Measurements from ENCODE around the gene PSMB10.
"Not testable (repeated sequence)": the region's sequence is repeated elsewhere in the genome, so short reads cannot be mapped to it uniquely, and the experiment has no call there.

Gene PSMB10

DNA sequence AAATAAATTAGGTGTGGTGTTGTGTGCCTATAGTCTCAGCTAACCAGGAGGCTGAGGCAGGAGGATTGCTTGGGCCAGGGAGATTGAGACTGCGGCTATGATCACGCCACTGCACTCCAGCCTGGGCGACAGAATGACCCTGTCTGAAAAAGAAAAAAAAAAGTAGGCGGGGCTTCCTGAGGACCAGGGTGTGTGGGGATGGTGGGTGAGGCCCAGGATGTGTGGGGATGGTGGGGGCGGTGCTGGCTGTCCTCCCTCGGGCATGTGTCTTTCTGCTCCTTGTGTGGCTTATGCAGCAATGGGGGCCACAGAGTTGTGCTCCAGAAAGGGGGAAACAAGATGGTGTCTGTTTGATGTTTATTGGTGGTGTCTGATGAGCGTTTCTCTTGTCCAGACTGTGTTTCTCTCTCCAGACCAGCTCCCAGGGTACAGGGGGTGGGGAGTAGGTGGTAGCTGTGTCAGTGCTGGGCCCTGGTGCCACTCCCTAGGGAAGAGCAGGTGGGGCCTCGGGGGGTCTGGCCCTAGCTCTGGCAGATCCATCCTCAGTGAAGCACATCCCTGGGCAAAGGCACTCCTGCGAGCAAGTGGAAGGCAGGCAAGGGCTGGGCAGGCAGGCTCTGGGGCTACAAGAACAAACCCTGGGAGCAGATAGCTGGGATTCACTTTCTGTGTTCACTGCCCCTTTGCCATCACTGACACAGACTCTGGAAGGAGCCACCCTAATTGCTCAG is 5.0 kb upstream of the PSMB10 start:
- no peak for DNase-seq

DNA sequence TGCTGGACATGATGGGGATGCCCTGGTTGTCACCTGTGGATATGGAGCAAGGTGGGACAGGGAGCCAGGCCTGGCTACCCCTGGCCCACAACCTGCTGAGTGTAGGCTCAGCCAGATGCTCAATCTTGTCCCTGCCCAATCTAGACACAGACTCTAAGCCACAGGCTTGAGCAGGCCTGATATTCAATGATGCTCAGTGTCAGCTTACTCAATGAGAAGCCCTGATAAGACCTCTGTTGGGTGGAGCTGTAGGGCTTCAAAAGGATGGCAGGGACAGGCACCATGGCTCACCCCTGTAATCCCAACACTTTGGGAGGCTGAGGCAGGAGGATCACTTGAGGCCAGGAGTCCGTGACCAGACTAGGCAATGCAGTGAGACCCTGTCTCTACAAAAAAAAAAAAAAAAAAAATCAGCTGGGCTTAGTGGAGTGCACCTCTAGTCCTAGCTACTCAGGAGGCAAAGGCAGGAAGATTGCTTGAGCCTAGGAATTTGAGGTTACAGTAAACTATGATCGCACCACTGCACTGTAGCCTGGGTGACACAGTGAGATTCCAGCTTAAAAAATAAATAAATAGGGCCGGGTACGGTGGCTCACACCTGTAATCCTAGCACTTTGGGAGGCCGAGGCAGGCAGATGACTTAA is 3.9 kb upstream of the PSMB10 start:
- no peak for DNase-seq

DNA sequence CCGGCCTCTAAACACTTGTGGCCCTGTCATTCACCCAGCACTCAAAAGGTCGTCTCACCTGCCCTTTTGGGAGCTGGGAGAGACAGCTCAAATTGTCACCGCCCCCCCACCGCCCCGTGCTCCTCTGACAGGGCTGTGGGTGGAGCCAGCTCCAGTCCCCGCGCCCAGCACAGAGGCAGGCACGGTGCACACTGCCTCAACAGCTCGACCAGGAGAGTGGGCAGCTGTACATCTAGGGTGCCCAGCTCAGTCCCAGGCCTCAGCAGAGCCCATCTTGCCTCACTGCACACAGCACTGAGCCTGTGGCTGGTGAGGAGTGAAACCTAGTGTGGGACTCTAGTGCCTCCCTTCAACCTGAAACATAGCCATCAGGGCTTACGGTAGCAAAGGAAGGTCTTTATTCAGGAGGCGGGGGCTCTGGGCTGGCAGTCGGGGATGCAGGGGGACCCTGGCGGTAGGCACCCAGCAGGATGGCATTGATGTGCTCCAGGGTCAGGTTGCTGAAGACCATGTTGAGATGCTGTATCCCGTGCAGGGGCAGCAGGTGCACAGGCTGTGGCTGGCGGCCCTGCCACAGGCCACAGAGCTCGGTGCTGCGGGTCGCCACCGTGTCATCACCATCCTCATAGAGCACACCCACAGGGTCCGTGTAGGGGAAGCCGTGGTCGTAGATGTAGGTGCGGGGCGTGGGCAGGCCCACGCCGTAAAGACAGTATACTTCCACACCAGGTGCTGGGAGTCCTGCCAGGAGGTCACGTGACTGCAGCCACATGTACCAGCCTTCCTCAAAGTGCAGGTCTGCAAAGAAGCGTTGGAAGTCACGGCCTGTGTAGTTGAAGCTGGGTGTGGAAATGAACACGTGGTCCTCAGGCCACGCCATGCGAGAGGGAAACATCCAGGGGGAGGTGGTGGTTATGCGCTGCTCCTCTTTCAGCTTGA is 3.1 kb upstream of the PSMB10 start:
- peak; percentile 77 for DNase-seq

DNA sequence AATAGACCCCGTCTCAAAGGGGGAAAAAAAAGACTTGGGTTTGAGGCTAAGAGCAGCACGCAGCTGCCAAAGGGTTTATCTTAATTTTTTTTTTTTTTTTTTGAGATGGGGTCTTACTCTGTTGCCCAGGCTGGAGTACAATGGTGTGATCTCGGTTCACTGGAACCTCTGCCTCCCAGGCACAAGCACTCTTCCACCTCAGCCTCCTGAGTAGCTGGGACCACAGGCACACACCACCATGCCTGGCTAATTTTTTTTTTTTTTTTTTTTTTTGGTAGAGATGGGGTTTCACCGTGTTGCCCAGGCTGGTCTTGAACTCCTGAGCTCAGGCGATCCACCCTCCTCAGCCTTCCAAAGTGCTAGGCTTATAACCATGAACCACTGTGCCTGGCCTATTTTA is 1.1 kb upstream of the PSMB10 start:
- not testable (repeated sequence) for DNase-seq

DNA sequence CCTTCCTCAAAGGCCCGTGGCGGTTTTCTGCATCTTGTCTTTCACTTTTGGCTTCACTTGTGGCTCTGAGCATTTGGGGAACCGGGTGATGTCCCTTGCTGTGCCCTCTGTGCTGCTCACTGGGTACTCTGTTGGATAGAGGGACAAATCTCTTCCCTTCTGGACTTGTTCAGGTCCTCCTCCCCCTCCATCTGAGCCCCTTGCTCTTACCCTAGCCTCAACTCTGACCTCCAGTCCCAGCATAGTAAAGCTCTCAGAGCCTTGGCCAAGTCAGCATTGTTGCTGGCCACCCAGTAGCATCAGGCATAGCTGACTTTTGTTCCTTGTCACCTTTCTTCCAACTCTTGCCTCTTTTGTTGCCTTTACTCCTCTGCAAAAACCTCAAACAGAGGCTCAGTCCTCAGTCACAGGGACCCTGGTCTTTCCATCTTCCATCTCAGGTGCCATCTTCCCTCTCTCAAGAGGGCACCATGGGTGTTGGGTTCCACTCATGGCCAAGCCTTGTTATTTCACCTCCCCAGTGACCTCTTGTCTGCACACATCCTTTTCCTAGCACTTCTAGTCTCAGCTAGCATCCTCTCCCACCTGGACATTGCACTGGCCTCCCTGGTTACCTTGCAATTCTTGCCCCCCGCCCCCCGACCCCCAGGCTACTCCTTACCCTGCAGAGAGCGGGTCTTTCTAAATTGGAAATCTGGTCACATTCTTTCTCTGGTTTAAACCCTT is 393 bp upstream of the PSMB10 start:
- DNase-seq, result peak; percentile 84

DNA sequence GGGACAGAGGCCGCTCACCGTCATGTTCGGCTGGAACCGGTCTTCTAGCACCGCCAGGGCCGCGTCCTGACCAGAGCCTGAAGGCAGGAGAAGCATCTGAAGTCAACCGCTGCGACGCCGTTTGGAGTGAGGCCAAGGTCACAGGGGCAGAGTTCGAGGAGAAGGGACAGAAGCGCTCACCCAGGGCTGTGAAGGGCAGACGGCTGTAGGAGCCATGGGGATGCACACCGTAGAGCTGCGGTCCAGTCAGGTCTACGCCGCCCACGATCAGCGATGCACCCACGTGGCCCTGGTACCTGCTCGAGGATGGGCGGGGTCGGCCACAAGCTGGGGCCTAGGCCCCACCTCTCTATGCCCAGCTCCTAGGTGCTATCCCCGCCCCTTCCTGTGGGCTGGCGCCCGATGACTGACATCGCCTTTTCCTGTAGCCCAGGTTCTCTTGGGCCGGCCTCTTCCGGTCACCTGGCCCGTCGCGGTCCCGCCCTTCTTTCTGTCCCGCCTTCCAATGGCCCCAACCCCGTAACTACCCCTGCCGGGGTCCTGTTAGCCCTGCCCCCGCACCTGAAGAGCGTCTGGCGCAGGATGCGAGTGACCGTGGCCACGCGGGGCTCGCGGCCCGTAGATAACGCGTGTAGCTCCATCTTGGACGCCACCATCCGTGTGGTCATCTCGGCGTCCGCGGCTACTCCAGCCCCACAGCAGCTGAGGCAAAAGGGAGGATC is 1.1 kb downstream of the PSMB10 start:
- peak; percentile 98 for DNase-seq

DNA sequence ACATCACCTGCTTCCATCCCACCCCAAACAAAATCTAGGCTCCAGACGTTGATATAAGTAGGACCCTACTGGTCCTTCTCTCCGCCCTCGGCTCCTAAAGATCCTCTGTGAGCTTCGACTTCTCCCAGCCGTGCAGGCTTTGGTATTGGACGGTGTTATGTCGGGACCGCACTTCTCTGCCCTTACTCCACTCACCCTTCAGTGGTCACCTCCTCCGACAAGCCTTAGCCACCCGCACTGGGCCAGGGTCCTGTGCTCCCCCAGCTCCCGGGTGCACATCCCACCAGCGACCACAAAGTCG is 1.6 kb downstream of the PSMB10 start:
- DNase-seq, result no peak

DNA sequence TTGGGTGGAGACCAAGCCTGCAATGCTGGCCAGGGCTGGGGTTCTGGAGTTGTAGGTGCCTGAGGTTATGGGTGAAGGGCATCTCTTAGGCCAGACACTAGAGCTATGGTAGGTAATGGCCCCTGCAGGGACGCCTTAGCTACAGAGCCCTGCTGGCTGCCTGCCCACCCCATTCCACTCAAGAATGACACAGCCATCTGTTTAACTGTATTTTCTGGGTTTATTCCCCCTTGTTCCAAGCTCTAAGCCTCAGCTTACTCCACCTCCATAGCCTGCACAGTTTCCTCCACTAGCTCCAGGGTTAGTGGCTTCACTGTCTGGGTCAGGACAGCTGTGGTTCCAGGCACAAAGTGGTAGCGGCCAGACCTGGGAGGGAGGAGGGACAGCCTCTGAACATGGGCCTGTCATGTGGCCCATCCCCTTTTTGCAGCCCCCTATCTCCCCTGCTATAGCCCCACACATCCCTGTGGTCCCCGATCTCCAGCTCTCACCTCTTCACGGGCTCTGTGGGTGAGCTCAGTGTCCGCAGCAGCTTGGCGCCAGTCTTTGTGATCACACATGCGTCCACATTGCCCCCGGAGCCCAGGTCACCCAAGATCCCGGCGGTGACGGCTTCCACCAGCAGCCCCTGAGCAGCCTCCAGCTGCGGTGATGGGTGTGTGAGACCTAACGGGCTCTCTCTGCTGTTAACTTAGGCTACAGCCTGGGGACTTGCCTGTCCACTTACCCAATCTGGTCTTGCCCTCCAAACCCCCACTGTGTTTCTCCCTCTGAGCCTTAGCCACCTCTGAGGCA is 2.1 kb downstream of the PSMB10 start:
- no peak for DNase-seq

DNA sequence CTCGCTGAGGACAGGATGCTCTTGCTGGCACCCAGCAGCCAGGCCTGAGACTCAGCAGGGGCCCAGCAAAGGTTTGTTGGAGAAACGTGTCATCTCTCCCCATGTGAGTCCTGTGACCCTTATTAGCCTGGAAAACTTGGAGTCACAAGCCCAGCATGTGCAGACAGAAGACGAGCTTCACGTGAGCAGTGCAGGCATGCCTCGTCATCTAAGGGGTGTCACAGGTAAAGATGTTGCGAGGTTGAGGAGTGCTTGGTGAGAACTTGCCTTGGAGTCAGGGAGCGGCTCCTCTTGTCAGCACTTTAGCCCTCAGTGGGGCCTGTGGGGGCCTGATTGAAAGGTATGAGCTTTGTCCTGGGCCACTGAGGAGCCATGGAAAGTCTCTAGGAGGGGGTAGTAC is 2.8 kb downstream of the PSMB10 start:
- DNase-seq, result no peak

DNA sequence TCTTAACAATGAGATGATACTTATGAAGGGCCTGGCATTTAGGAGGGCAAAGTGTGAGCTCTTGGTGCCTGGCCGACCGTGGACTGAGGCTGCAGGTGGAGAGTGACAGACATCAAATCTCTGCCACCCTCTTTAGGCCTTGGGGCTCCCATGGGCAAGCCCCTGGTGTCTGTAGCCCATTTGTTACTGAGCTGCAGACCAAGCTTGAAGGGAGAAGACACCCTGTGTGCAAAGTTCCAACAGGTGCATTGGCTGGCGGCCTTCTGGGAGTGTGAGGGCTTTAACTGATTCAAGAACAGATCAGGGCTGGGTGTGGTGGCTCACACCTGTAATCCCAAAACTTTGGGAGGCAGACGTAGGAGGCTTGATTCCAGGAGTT is 4.2 kb downstream of the PSMB10 start:
- DNase-seq, result no peak

DNA sequence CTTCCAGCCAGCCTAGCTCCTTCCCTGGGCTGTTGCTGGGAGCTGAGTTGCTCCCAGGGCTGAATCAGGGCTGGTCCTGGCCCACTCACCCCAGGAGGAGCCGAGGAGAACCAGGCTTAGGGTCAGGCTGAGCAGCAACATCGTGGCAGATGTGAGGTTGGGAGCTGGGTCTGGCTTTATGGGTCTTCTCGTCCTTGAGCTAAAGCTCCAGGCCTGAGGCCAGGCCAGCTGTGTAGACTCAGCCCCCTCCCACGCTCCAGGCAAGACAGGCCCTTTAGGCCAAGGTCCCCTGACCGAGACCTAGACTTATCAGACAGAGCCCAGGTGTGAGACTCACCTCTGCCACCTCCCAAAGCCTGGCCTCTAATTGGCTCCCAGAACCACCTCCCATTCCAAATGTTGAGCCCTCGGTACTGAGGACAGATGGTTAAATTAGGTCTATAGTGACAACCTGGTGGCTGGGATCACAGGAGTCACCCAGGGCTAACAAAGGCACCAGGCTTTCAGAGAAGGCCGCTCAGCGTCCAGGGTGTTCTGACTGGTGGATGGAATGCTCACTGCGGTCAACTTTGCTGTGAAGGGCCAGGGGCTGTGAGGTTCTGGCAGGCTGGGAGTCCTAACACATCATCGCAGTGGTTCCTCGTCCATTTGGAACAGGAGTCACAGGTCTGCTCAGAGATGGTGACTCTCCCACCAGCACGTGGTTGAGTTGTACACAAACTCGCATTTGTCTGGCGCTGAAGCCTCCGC is 4.8 kb downstream of the PSMB10 start, which contains the start of gene CTRL:
CTRL (minus strand) TSS at position 151 of the 750 bp plus-strand sequence; CDS start at position 141, 10 bp downstream.
- no peak for DNase-seq

DNA sequence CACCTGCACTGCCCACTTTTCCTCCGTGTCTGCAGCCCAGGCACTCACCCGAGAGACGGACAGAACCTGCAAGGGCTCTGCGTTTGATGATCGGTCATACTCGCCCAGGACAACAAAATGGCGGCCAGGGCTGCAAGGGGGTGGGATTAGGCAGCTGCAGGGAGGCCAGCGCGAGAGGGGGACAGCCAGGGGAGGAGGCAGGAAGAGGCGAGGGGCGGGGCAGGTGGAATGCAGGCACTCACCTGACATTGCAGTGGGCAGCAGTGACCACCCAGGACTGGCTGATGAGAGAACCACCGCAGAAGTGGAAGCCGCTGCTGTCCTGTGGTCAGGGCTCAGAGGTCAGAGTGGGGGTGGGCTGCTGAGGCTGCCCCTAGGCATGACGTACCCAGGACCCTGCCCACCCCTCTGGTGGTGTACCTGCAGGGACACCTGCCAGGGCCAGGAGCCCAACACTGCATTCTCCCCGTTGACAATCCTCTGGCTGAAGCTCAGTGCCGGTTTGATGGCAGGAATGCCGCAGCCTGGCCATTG is 5.9 kb downstream of the PSMB10 start:
- DNase-seq, result no peak

DNA sequence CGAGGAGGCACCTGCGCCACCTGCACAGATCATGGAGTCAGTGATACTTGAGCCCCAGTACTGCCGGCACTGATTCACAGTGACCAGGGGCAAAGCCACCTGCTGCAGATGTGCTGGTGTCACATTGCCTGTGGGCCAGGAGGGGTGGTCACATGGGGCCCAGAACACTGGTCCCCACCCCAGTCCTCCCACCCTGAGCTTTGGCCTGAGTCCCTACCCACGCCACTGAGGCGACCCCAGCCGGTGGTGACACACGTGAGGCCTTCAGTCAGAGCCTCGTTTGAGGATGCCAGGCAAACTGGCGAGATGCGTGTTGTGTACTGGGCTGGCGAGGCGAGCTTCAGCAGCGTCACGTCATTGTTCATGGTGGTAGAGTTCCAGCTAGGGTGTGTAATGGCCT is 6.5 kb downstream of the PSMB10 start:
- DNase-seq, result no peak

DNA sequence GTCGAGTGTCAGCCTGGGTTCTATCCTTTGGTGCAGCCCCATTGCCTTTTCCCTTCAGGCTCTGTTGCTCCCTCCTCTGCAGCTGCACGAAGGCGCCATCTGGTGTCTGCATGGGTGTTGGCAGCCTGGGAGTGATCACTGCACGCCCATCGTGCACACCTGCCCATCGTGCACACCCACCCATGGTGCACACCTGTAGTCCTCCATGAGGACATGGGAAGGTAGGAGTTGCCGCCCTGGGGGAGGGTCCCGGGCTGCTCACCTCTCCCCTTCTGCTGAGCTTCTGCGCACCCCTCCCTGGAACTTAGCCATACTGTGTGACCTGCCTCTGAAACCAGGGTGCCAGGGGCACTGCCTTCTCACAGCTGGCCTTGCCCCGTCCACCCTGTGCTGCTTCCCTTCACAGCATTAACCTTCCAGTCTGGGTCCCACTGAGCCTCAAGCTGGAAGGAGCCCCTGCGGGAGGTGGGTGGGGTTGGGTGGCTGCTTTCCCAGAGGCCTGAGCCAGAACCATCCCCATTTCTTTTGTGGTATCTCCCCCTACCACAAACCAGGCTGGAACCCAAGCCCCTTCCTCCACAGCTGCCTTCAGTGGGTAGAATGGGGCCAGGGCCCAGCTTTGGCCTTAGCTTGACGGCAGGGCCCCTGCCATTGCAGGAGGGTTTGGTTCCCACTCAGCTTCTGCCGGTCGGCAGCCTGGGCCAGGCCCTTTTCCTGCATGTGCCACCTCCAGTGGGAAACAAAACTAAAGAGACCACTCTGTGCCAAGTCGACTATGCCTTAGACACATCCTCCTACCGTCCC is 7.9 kb downstream of the PSMB10 start:
- peak; percentile 86 for DNase-seq

DNA sequence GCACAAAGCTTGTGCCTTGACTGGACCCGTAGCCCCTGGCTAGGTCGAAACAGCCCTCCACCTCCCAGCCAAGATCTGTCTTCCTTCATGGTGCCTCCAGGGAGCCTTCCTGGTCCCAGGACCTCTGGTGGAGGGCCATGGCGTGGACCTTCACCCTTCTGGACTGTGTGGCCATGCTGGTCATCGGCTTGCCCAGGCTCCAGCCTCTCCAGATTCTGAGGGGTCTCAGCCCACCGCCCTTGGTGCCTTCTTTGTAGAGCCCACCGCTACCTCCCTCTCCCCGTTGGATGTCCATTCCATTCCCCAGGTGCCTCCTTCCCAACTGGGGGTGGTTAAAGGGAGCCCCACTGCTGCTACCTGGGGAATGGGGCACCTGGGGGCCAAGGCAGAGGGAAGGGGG is 8.5 kb downstream of the PSMB10 start:
- DNase-seq, result no peak

DNA sequence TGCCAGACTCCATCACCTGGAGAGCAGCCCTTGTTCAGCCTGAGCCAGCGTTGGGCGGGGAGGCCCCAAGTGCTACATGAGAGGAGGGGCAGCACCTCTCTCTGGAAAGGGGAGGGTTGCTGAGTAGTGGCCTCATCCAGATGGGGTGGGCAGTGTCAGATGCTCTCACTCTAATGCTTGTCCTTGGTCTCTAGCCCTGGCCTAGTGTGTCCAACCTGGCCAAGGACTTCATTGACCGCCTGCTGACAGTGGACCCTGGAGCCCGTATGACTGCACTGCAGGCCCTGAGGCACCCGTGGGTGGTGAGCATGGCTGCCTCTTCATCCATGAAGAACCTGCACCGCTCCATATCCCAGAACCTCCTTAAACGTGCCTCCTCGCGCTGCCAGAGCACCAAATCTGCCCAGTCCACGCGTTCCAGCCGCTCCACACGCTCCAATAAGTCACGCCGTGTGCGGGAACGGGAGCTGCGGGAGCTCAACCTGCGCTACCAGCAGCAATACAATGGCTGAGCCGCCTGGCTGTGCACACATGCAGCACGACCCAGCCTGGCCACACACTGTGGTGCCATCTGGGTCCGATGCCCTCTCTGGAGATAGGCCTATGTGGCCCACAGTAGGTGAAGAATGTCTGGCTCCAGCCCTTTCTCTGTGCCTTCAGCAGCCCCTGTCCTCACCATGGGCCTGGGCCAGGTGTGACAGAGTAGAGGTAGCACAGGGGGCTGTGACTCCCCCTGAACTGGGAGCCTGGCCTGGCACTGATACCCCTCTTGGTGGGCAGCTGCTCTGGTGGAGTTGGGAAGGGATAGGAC is 9.3 kb downstream of the PSMB10 start:
- DNase-seq, result no peak

DNA sequence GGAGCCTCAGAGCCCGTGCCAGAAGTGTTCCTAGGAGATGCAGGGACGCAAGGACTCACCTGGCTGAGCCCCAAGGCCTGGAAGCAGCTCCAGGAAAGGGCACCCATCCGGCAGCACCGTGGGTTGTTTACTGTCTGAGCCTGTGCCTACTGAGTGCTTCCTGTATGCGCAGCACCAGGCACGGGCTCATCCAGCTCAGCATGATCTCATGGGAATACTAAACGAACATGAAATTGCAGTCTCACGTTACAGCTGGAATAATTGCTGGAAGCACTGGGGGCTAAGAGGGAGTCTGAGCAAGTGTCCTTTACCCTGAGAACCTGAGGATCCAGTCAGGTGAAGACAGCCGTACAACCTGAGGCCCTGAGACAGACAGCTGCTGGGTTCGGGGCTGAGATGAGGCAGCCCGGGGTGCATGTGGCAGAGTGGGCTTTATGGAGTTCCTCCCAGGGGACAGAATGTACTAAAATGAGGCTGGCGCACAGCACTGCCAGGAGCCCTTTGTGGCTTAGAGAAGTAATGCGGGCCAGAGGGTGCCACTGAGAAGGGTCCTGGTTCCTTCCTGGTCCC is 10.4 kb downstream of the PSMB10 start:
- no peak for DNase-seq

All from activated CD4-positive, alpha-beta T cell treated with anti-CD3 and anti-CD28 coated beads for 48 hours (primary cell).